Loucy (cell line): Measurements from ENCODE around the gene ZCCHC14.

ENCODE experiments used
- H2AFZ ChIP-seq: fragments of 200-600 bp; sonication (generic); 2 replicates; pipeline ENCODE4 v1.6.0; 2016; ENCODE audit warnings: antibody characterized with exemption, mild to moderate bottlenecking, low read length, moderate library complexity
- H3F3A ChIP-seq: fragments of 200-600 bp; 2 replicates; pipeline ENCODE4 v1.6.0; 2016; ENCODE audit warnings: antibody characterized with exemption, low read depth, mild to moderate bottlenecking
- H3K27me3 ChIP-seq: fragments of 200-600 bp; sonication (generic); 2 replicates; pipeline ENCODE4 v1.6.1; 2014; ENCODE audit warnings: low read length, mild to moderate bottlenecking; ENCODE audit not compliant: insufficient read depth, poor library complexity, severe bottlenecking
- H3K36me3 ChIP-seq: fragments of 200-600 bp; sonication (generic); 2 replicates; pipeline ENCODE4 v1.6.1; 2016; ENCODE audit warnings: low read length; ENCODE audit not compliant: insufficient read depth
- H3K4me1 ChIP-seq: fragments of 200-600 bp; sonication (generic); 2 replicates; pipeline ENCODE4 v1.5.1; 2014; ENCODE audit warnings: low read length, mild to moderate bottlenecking; ENCODE audit not compliant: insufficient read depth, poor library complexity, severe bottlenecking
- H3K4me2 ChIP-seq: fragments of 200-600 bp; sonication (generic); 2 replicates; pipeline ENCODE4 v1.6.0; 2014; ENCODE audit warnings: antibody characterized with exemption, low read length, low read depth, mild to moderate bottlenecking; ENCODE audit not compliant: poor library complexity, severe bottlenecking
- H3K4me3 ChIP-seq: fragments of 200-600 bp; sonication (generic); 2 replicates; pipeline ENCODE4 v1.5.1; 2014; ENCODE audit warnings: low read length, mild to moderate bottlenecking, mixed read lengths; ENCODE audit not compliant: poor library complexity, severe bottlenecking
- H3K79me2 ChIP-seq: fragments of 200-600 bp; sonication (generic); 2 replicates; pipeline ENCODE4 v1.6.1; 2014; ENCODE audit warnings: low read length; ENCODE audit not compliant: insufficient read depth
- H3K9ac ChIP-seq: fragments of 200-600 bp; sonication (generic); 2 replicates; pipeline ENCODE4 v1.6.0; 2014; ENCODE audit warnings: mild to moderate bottlenecking, low read depth, low read length, moderate library complexity; ENCODE audit not compliant: poor library complexity, severe bottlenecking
- H3K9me2 ChIP-seq: fragments of 200-600 bp; sonication (generic); replicated peaks from 2 replicates; pipeline ENCODE4 v1.6.1; 2016; ENCODE audit warnings: low read depth, low read length, mixed read lengths
- H3K9me3 ChIP-seq: fragments of 200-600 bp; sonication (generic); 2 replicates; pipeline ENCODE4 v1.6.1; 2014; ENCODE audit warnings: mild to moderate bottlenecking, antibody characterized with exemption, low read length, low read depth; ENCODE audit not compliant: insufficient read depth
- H4K20me1 ChIP-seq: fragments of 200-600 bp; sonication (generic); 2 replicates; pipeline ENCODE4 v1.6.0; 2014; ENCODE audit warnings: antibody characterized with exemption, low read length, mild to moderate bottlenecking; ENCODE audit not compliant: insufficient read depth, poor library complexity, severe bottlenecking
- CTCF ChIP-seq: fragments of 200-600 bp; sonication (generic); conservative IDR thresholded peaks from 2 replicates; pipeline ENCODE4 v1.5.1; 2014; ENCODE audit warnings: mild to moderate bottlenecking, antibody characterized with exemption, low read length
- EZH2phosphoT487 ChIP-seq: fragments of 200-600 bp; IDR thresholded peaks from 2 replicates; pipeline ENCODE4 v1.6.1; 2018; ENCODE audit warnings: antibody characterized with exemption, mild to moderate bottlenecking, moderate library complexity, borderline replicate concordance

Gene ZCCHC14

DNA sequence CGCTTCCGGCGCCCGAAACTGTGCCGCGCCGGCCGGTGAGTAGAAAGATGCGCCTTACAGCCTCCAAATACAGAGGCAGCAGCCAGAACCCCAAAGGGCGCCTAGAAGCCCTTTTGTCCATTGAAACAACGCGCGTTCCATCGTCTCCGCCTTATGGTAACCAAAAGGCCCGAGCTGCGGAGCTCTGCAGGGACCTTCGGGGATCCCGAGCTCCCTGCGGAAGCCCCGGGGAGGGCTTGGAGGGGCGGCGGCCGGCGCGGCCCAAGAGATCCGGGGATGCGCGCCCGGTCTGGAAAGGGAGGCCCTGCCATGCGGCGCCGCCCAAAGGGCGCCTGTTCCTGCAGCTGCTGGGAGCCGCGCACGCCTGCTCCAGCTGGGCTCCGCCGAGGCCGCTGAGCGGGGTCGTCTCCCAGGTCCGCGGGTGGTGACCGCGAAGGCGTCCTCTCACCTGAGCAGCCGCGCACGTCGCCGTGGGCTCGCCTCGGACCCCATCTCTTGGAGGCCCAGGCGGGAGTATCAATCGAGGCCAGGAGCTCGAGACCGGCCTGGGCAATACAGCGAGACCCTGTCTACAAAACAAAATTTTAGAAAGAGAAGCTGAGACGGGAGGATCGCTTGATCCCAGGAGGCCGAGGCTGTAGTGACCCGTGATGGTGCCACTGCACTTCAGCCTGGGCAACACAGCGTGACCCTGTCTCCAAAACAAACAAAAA lies 108.5 kb downstream of the ZCCHC14 start:
- peaks cover 48% of the 10 kb centered on the region for H3K4me1 ChIP-seq

GRCh38 chr16:87383505-87384161 lies 109.2 kb downstream of the ZCCHC14 start, which contains the start of gene FBXO31:
Gene FBXO31, minus strand, starts transcription at chr16:87383776. Its CDS starts 32 bp downstream, at chr16:87383744.
- H3K36me3 ChIP-seq: no peaks in the 10 kb centered on the region
- peak within 1 kb of the TSS; percentile 82 for H3K9ac ChIP-seq
- TF ChIP-seq CTCF: no peak
- TF ChIP-seq EZH2phosphoT487: no peak
- no peaks in the 10 kb centered on the region for H3K9me3 ChIP-seq
- peaks cover 4% of the 10 kb centered on the region; the same call in 1 of the 2 replicates for H3F3A ChIP-seq
- peak within 1 kb of the TSS; percentile 88 for H3K4me2 ChIP-seq
- H4K20me1 ChIP-seq: peaks cover 15% of the 10 kb centered on the region
- peak within 1 kb of the TSS; percentile 79 for H3K4me3 ChIP-seq
- no peaks in the 10 kb centered on the region for H3K9me2 ChIP-seq
- no peaks in the 10 kb centered on the region for H3K27me3 ChIP-seq
- peaks cover 40% of the 10 kb centered on the region for H3K79me2 ChIP-seq
- peaks cover 41% of the 10 kb centered on the region for H3K4me1 ChIP-seq
- peak within 1 kb of the TSS; percentile 85 for H2AFZ ChIP-seq

More for the DNA sequence above, 108.5 kb downstream of the ZCCHC14 start:
- Histone ChIP-seq H2AFZ (peak overlapping the region; percentile 85), H3K9me3 (no peaks in the 10 kb centered on the region), H3K36me3 (no peaks in the 10 kb centered on the region), H3F3A (peaks cover 4% of the 10 kb centered on the region; the same call in 1 of the 2 replicates), H3K27me3 (no peaks in the 10 kb centered on the region), H3K9me2 (no peaks in the 10 kb centered on the region), H3K4me3 (peak overlapping the region; percentile 79), H4K20me1 (peaks cover 15% of the 10 kb centered on the region), H3K79me2 (peaks cover 35% of the 10 kb centered on the region), H3K4me2 (peak overlapping the region; percentile 68), H3K9ac (peak overlapping the region; percentile 82)
- TF ChIP-seq CTCF (no peak), EZH2phosphoT487 (no peak)

- Histone ChIP-seq H3K27me3 (no peaks in the 10 kb centered on the region), H2AFZ (no peak overlapping the region), H3K79me2 (peaks cover 50% of the 10 kb centered on the region), H3K9ac (peak overlapping the region; percentile 77), H3K4me3 (peak overlapping the region; percentile 79), H4K20me1 (peaks cover 15% of the 10 kb centered on the region), H3K9me2 (no peaks in the 10 kb centered on the region), H3K4me1 (peaks cover 30% of the 10 kb centered on the region), H3K36me3 (no peaks in the 10 kb centered on the region), H3F3A (no peaks in the 10 kb centered on the region), H3K9me3 (no peaks in the 10 kb centered on the region), H3K4me2 (peak overlapping the region; percentile 88)
- no peak for TF ChIP-seq CTCF
- no peak for TF ChIP-seq EZH2phosphoT487
These were observed 110.6 kb downstream of the ZCCHC14 start for GRCh38 chr16:87382023-87382785.
